Neuron (in vitro differentiated cells): ENCODE measurements around the gene SLC35A3.

Experiments
- H2AFZ ChIP-seq: one replicate; pipeline ENCODE4 v1.6.1; 2013; ENCODE audit warnings: low read depth, mild to moderate bottlenecking, inconsistent platforms, low read length, moderate library complexity
- H3K27me3 ChIP-seq: one replicate; pipeline ENCODE4 v1.6.1; 2013; ENCODE audit warnings: low read length; ENCODE audit not compliant: insufficient read depth
- H3K36me3 ChIP-seq: one replicate; pipeline ENCODE4 v1.6.1; 2013; ENCODE audit warnings: low read length; ENCODE audit not compliant: insufficient read depth
- H3K4me1 ChIP-seq: one replicate; pipeline ENCODE4 v1.6.1; 2013; ENCODE audit warnings: low read length; ENCODE audit not compliant: insufficient read depth
- H3K4me3 ChIP-seq: 2 replicates; pipeline ENCODE4 v1.5.1; 2013; ENCODE audit warnings: mild to moderate bottlenecking, low read length, moderate library complexity
- H3K9me3 ChIP-seq: one replicate; pipeline ENCODE4 v1.6.1; 2013; ENCODE audit warnings: low read length

The SLC35A3 gene

GRCh38 chr1:99980928-99981327 is 11.1 kb downstream of the SLC35A3 start:
- H3K4me1 ChIP-seq, result no peaks in the 10 kb centered on the region
- H3K36me3 ChIP-seq, result peaks cover 4% of the 10 kb centered on the region
- no peaks in the 10 kb centered on the region for H3K9me3 ChIP-seq
- no peaks in the 10 kb centered on the region for H3K27me3 ChIP-seq
- no peak overlapping the region for H3K4me3 ChIP-seq
- H2AFZ ChIP-seq, result no peak overlapping the region

GRCh38 chr1:99986656-99987225 is 16.9 kb downstream of the SLC35A3 start:
- peaks cover 2% of the 10 kb centered on the region for H3K9me3 ChIP-seq
- H2AFZ ChIP-seq, result no peak overlapping the region
- H3K4me3 ChIP-seq, result no peak overlapping the region
- H3K4me1 ChIP-seq, result no peaks in the 10 kb centered on the region
- no peaks in the 10 kb centered on the region for H3K27me3 ChIP-seq
- peaks cover 3% of the 10 kb centered on the region for H3K36me3 ChIP-seq

GRCh38 chr1:99988210-99988765 is 18.5 kb downstream of the SLC35A3 start:
- no peaks in the 10 kb centered on the region for H3K27me3 ChIP-seq
- H3K9me3 ChIP-seq, result peaks cover 2% of the 10 kb centered on the region
- peaks cover 3% of the 10 kb centered on the region for H3K36me3 ChIP-seq
- H3K4me3 ChIP-seq, result no peak overlapping the region
- H3K4me1 ChIP-seq, result no peaks in the 10 kb centered on the region
- H2AFZ ChIP-seq, result no peak overlapping the region

GRCh38 chr1:99992044-99992722 is 22.4 kb downstream of the SLC35A3 start:
- Histone ChIP-seq H3K9me3 (peaks cover 2% of the 10 kb centered on the region), H3K4me1 (no peaks in the 10 kb centered on the region), H3K4me3 (no peak overlapping the region), H3K36me3 (peaks cover 10% of the 10 kb centered on the region), H2AFZ (no peak overlapping the region), H3K27me3 (no peaks in the 10 kb centered on the region)

DNA sequence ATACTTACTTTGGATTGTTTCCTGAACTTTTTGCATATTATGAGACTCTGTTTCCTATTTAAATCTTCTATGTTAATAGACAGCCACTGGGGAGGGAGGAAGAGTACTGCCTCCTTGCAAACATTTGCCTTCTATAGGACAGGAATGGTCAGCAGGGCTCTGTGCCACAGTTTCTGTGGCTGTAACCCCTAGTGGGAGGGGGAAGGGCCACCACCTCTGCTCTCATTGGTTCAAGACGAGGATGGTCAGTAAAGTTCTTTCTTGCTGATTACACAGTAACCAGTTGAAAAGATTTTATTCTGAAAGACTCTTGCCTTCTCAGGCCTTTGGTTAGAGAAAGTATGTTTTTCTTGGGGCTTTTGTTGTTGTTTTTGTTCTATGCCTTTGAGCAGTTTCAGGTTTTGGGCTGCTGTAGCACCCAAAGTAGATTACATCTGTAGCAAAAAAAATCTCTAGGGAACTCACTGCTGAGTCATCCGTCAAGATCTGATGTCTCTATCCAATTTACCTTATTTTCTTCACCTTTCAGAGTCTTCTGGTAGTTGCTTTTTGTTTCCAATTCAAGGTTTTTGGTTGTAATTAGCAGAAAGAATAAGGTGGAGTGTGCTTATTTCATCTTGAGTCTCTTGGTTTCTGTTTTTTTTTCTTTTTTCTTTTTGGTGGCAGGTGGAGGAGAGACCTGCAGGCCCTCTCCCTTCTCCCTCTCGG is 23.1 kb downstream of the SLC35A3 start:
- H3K4me3 ChIP-seq, result no peak overlapping the region
- peaks cover 10% of the 10 kb centered on the region for H3K36me3 ChIP-seq
- H3K4me1 ChIP-seq, result no peaks in the 10 kb centered on the region
- H2AFZ ChIP-seq, result no peak overlapping the region
- H3K27me3 ChIP-seq, result no peaks in the 10 kb centered on the region
- peaks cover 2% of the 10 kb centered on the region for H3K9me3 ChIP-seq

- Histone ChIP-seq H3K36me3 (peaks cover 10% of the 10 kb centered on the region), H3K4me1 (no peaks in the 10 kb centered on the region), H2AFZ (no peak overlapping the region), H3K4me3 (no peak overlapping the region), H3K27me3 (no peaks in the 10 kb centered on the region), H3K9me3 (peaks cover 2% of the 10 kb centered on the region)
Measured at GRCh38 chr1:99993468-99993845, 23.7 kb downstream of the SLC35A3 start.

DNA sequence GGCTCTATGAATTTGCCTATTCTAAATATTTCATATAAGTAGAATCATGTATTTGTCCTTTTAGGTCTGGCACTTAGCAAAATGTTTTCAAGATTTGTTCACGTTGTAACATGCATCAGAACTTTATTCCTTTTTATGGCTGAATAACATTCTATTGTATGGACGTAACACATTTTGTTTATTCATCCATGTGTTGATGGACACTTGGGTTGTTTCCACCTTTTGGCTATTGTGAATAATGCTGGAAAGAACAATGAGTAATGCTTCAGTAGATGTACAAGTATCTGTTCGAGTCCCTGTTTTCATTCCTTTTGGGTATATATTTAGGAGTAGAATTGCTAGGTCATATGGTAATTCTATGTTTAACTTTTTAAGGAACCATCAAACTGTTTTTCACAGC is 24.7 kb downstream of the SLC35A3 start:
- peaks cover 10% of the 10 kb centered on the region for H3K36me3 ChIP-seq
- no peaks in the 10 kb centered on the region for H3K27me3 ChIP-seq
- H3K9me3 ChIP-seq, result peaks cover 2% of the 10 kb centered on the region
- H2AFZ ChIP-seq, result no peak overlapping the region
- no peak overlapping the region for H3K4me3 ChIP-seq
- H3K4me1 ChIP-seq, result no peaks in the 10 kb centered on the region

DNA sequence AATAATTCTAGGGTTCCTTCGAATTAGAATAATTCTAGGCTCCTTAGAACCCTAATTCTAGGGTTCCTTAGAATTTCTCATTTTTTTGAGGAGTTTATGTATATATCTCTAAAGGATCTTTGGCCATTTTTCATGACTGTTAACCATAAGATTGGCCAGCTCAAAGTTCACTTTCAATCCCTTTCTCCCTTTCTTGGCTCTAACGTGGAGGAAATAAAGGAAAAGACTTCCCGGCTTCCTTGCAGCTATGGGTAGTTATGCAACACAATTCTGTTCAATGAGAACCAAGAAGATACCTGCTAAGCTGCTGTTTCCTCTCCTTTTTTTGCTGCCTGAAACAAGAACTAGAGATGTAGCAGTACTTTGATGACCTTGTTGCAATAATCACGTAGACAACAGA is 27.2 kb downstream of the SLC35A3 start:
- no peak overlapping the region for H3K4me3 ChIP-seq
- H3K36me3 ChIP-seq, result peaks cover 7% of the 10 kb centered on the region
- no peak overlapping the region for H2AFZ ChIP-seq
- no peaks in the 10 kb centered on the region for H3K27me3 ChIP-seq
- no peaks in the 10 kb centered on the region for H3K4me1 ChIP-seq
- H3K9me3 ChIP-seq, result no peaks in the 10 kb centered on the region

DNA sequence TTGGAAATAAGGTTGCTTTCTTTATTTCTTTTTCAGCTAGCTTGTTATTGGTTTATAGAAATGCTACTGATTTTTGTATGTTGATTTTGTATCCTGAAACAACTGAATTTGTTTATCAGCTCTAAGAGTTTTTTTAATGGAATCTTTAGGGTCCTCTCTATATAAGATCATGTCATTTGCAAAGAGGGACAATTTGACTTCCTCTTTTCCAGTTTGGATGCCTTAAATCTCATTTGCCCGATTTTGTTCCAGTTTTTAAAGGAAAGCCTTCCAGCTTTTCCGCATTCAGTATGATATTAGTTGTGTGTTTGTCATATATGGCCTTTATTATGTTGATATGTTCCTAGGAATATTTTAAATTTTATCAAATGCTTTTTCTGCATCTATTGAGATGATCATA is 31.7 kb downstream of the SLC35A3 start:
- H2AFZ ChIP-seq, result no peak overlapping the region
- no peaks in the 10 kb centered on the region for H3K36me3 ChIP-seq
- H3K4me3 ChIP-seq, result no peak overlapping the region
- H3K9me3 ChIP-seq, result peaks cover 2% of the 10 kb centered on the region
- no peaks in the 10 kb centered on the region for H3K27me3 ChIP-seq
- H3K4me1 ChIP-seq, result no peaks in the 10 kb centered on the region

- H3K36me3 ChIP-seq, result no peaks in the 10 kb centered on the region
- no peak overlapping the region for H3K4me3 ChIP-seq
- H2AFZ ChIP-seq, result no peak overlapping the region
- H3K4me1 ChIP-seq, result no peaks in the 10 kb centered on the region
- H3K9me3 ChIP-seq, result peaks cover 2% of the 10 kb centered on the region
- no peaks in the 10 kb centered on the region for H3K27me3 ChIP-seq
Measured at GRCh38 chr1:100005424-100005823, 35.6 kb downstream of the SLC35A3 start.

DNA sequence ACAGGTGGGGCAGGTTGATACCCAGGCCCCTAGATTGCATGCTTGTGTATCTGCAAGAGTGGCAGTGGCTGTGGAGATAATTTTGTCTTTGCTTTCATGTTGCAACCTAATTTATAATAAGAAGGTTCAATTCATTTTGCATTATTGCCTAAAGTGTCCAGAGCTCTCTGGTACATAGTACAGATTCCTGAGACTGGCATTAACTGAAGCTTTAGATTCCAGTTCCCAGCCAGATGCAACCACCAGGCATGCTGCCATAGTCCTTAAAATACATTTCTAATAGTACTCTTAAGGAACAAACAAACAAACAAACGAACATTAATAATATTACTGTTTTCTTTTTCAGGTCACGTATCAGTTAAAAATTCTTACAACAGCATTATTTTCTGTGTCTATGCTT is 36.9 kb downstream of the SLC35A3 start:
- peaks cover 2% of the 10 kb centered on the region for H3K9me3 ChIP-seq
- no peaks in the 10 kb centered on the region for H3K27me3 ChIP-seq
- no peak overlapping the region for H3K4me3 ChIP-seq
- no peaks in the 10 kb centered on the region for H3K4me1 ChIP-seq
- H3K36me3 ChIP-seq, result no peaks in the 10 kb centered on the region
- no peak overlapping the region for H2AFZ ChIP-seq

DNA sequence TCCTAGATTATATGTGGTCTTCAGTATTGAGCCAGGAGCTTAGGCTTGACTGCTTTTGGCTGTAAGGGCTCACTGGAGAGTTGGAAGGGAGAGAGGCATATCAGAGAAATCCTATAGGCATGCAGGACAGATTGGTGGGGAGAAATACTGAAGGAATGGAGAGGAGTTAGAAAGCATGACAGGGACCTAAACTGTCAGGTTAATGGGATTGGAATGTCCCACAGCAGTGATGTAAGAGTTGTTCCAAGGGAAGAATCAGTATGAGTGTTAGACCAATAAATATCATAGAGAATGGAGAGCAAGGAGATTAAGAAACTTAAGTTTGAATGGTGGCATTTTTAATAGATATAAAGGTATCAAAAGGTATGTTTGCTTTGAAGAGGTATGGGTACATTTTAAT is 39.7 kb downstream of the SLC35A3 start:
- Histone ChIP-seq H3K36me3 (peaks cover 8% of the 10 kb centered on the region), H3K9me3 (peaks cover 2% of the 10 kb centered on the region), H2AFZ (no peak overlapping the region), H3K4me1 (no peaks in the 10 kb centered on the region), H3K4me3 (no peak overlapping the region), H3K27me3 (no peaks in the 10 kb centered on the region)

GRCh38 chr1:100010804-100011203 is 41.0 kb downstream of the SLC35A3 start:
- Histone ChIP-seq H2AFZ (no peak overlapping the region), H3K36me3 (peaks cover 8% of the 10 kb centered on the region), H3K4me3 (no peak overlapping the region), H3K27me3 (no peaks in the 10 kb centered on the region), H3K9me3 (no peaks in the 10 kb centered on the region), H3K4me1 (no peaks in the 10 kb centered on the region)
